ENCODE results near the gene ADAMTS2. TPM values are rescaled to one million over a fixed set of nuclear protein-coding genes. Genes with fewer than 3 reads are reported as not detected.

ADAMTS2 gene
- total and polyA plus RNA-seq, 2 of the 8 experiments (the other 6 are each of a cell fraction or from before 2014, with no cell fraction given) = 6.6 to 7.3 TPM

DNA sequence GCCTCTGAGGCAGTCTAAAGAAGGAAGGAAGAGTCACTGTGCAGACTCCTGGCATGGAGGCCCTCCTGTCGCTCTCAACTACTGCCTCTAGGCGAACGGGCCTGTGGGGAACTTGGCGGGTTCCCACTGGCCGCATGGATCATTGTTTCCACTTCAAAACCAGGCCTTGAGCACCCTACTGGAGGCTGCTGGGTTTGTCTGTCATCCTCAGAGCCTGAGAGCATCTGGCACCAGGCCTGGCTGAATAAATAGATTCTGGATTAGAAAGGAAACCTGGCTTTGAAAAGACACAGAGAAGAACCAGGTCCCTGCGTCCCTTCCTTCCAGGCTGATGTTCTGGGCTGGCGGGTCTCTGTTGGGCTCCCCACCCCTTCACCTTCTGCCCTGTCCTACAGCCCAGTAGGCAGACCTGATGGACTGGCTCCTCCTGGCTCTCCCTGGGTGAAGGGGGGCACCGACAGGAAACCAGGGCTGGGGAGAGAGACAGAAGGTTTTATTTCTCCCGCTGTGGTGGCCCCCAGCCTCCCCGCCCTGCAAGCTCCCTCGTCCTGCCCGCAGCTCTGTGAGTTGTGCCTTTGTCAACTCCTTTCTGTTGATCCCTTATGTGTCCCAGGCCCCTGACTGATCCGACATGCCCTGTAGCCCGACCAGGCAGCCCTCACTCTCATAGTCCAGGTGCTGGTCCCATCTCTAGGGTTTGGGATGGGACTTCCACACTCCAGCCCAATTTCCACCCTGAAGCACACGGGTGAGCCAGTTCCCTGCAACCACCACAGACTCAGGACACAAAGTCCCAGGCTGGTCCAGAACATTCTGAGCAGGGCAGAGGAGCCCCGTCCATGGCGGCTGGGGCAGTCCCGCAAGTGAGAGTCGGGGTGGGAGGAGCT, 50.1 kb downstream of the ADAMTS2 start (continued):
- TF ChIP-seq, protein P1, sequence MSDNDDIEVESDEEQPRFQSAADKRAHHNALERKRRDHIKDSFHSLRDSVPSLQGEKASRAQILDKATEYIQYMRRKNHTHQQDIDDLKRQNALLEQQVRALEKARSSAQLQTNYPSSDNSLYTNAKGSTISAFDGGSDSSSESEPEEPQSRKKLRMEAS (IDR thresholded peaks at IDR 0.05) = no peak
